GM23338 (cell line): Measurements from ENCODE around the gene SAFB. TPM values are rescaled to one million over a fixed set of nuclear protein-coding genes. Genes with fewer than 3 reads are reported as not detected.

ENCODE experiments used
- ATAC-seq: fragments of 200-7000 bp; cut with Tn5 transposase; 3 replicates; pipeline ENCODE4 v1.9.1; 2020
- DNase-seq: peaks from one replicate; pipeline ENCODE4 v3.0.0-alpha.2; 2015; ENCODE audit warnings: low spot score
- H2AFZ ChIP-seq: fragments of 200-600 bp; sonication (generic); 2 replicates; pipeline ENCODE4 v1.8.0; 2016; ENCODE audit warnings: antibody characterized with exemption, mild to moderate bottlenecking, moderate library complexity
- H3F3A ChIP-seq: fragments of 200-600 bp; sonication (generic); replicated peaks from 2 replicates; pipeline ENCODE4 v1.8.0; 2017; ENCODE audit warnings: antibody characterized with exemption, mixed run types, low read depth
- H3K27ac ChIP-seq: fragments of 200-600 bp; sonication (generic); 2 replicates; pipeline ENCODE4 v1.6.1; 2016; ENCODE audit warnings: low read depth
- H3K27me3 ChIP-seq: fragments of 200-600 bp; sonication (generic); 2 replicates; pipeline ENCODE4 v1.8.0; 2016; ENCODE audit warnings: mild to moderate bottlenecking, mixed run types, moderate library complexity; ENCODE audit not compliant: insufficient read depth
- H3K36me3 ChIP-seq: fragments of 200-600 bp; sonication (generic); 2 replicates; pipeline ENCODE4 v1.8.0; 2016; ENCODE audit warnings: mild to moderate bottlenecking; ENCODE audit not compliant: insufficient read depth
- H3K4me1 ChIP-seq: fragments of 200-600 bp; sonication (generic); 2 replicates; pipeline ENCODE4 v1.8.0; 2016; ENCODE audit warnings: mild to moderate bottlenecking, moderate library complexity; ENCODE audit not compliant: insufficient read depth
- H3K4me2 ChIP-seq: fragments of 200-600 bp; sonication (generic); 2 replicates; pipeline ENCODE4 v1.7.1; 2017; ENCODE audit warnings: mixed run types
- H3K4me3 ChIP-seq: fragments of 200-600 bp; sonication (generic); 2 replicates; pipeline ENCODE4 v1.6.1; 2016; ENCODE audit warnings: mixed run types
- H3K79me2 ChIP-seq: fragments of 200-600 bp; sonication (generic); replicated peaks from 2 replicates; pipeline ENCODE4 v1.8.0; 2017; ENCODE audit warnings: mild to moderate bottlenecking; ENCODE audit not compliant: insufficient read depth
- H3K9me2 ChIP-seq: fragments of 200-600 bp; sonication (generic); 2 replicates; pipeline ENCODE4 v1.8.0; 2017; ENCODE audit not compliant: insufficient read depth
- H4K20me1 ChIP-seq: fragments of 200-600 bp; sonication (generic); replicated peaks from 2 replicates; pipeline ENCODE4 v1.8.0; 2017; ENCODE audit warnings: mild to moderate bottlenecking; ENCODE audit not compliant: insufficient read depth
- H3K27ac Mint-ChIP-seq: 2 replicates; pipeline ENCODE4 v1.8.0; 2020; ENCODE audit warnings: inconsistent platforms, mild to moderate bottlenecking, moderate library complexity, mixed read lengths
- H3K27me3 Mint-ChIP-seq: 3 replicates; pipeline ENCODE4 v1.8.0; 2022; ENCODE audit warnings: low read depth, mild to moderate bottlenecking, moderate library complexity, mixed read lengths, inconsistent platforms; ENCODE audit not compliant: insufficient read depth, poor library complexity
- H3K36me3 Mint-ChIP-seq: 3 replicates; pipeline ENCODE4 v1.8.0; 2021; ENCODE audit warnings: low read depth, mild to moderate bottlenecking, inconsistent platforms, moderate library complexity, mixed read lengths
- H3K4me1 Mint-ChIP-seq: 3 replicates; pipeline ENCODE4 v1.8.0; 2020; ENCODE audit warnings: mild to moderate bottlenecking, inconsistent platforms, mixed read lengths
- H3K4me3 Mint-ChIP-seq: 3 replicates; pipeline ENCODE4 v1.8.0; 2021; ENCODE audit warnings: moderate library complexity, mild to moderate bottlenecking, inconsistent platforms, mixed read lengths
- H3K9me3 Mint-ChIP-seq: 3 replicates; pipeline ENCODE4 v1.8.0; 2020; ENCODE audit warnings: moderate library complexity, mild to moderate bottlenecking, inconsistent platforms, mixed read lengths
- POLR2AphosphoS5 ChIP-seq: IDR thresholded peaks from 2 replicates; pipeline ENCODE4 v1.6.1; 2016; ENCODE audit warnings: antibody characterized with exemption, low read depth
- STAT1 ChIP-seq: IDR thresholded peaks from one replicate; pipeline ENCODE4 v1.6.1; 2016; ENCODE audit warnings: antibody characterized with exemption; ENCODE audit not compliant: unreplicated experiment
- ZNF331 ChIP-seq: fragments of 250-450 bp; sonication (Bioruptor Pico); IDR thresholded peaks from 2 replicates; pipeline ENCODE4 v1.5.0; 2020; ENCODE audit warnings: low read depth, mild to moderate bottlenecking, moderate library complexity
- polyA plus RNA-seq: library from polyadenylated mRNA; unstranded; fragments of >200 nt; fragmentation: Nextera tagmentation; extraction: Ambion mirVana; gene quantifications from 2 replicates; pipeline ENCODE4 v1.2.1, GENCODE V29; 2016
- total RNA-seq: library from RNA; depleted of rRNA; stranded (reverse); fragments of >200 nt; shearing (Covaris generic); gene quantifications from 2 replicates; pipeline ENCODE4 v1.2.3, GENCODE V29; 2014
- TF ChIP-seq, protein P1 (sequence below): fragments of 250-450 bp; sonication (Bioruptor Pico); IDR thresholded peaks from 2 replicates; pipeline ENCODE4 v1.5.0; 2020; ENCODE audit warnings: mild to moderate bottlenecking, moderate library complexity
- TF ChIP-seq, protein P2 (sequence below): IDR thresholded peaks from one replicate; pipeline ENCODE4 v1.6.1; 2018; ENCODE audit warnings: antibody characterized with exemption; ENCODE audit not compliant: unreplicated experiment

SAFB gene
- total and polyA plus RNA-seq, 2 experiments from 2014 or later: 85.2 to 109 TPM

DNA sequence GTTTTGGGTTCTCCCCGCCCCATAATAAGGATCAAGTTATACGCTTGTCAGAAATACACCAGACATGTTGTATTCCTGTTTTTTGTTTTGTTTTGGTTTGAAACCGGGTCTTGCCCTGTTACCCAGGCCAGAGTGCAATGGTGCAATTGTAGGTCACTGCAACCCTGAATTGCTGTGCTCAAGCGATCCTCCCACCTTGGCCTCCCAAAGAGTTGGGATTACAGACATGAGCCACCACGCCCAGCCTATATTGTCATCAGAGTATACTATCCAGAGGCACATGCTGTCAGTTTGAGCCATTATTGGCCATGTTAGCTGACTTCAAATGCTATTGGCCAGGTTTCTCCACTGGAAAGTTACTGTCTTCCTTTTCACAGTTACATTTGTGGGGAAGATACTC lies 9.8 kb downstream of the SAFB start:
- ATAC-seq (no peak), DNase-seq (no peak)
- Histone ChIP-seq H4K20me1 (peaks cover 82% of the 10 kb centered on the region), H3F3A (0 out of 2 replicates have a peak, but pooled peaks cover 12% of the 10 kb centered on the region), H3K36me3 (peaks cover 6% of the 10 kb centered on the region), H3K9me2 (no peaks in the 10 kb centered on the region), H3K4me2 (no peak overlapping the region), H3K27ac (no peak overlapping the region), H3K4me1 (no peaks in the 10 kb centered on the region), H2AFZ (no peak overlapping the region), H3K27me3 (no peaks in the 10 kb centered on the region), H3K79me2 (peaks cover 100% of the 10 kb centered on the region), H3K4me3 (no peak overlapping the region)
- H3K9me3 Mint-ChIP-seq: no peaks in the 10 kb centered on the region
- H3K4me3 Mint-ChIP-seq: no peak overlapping the region
- H3K27me3 Mint-ChIP-seq: peaks cover 1% of the 10 kb centered on the region
- peak overlapping the region; percentile 53; the same call in 1 of the 2 replicates for H3K27ac Mint-ChIP-seq
- H3K4me1 Mint-ChIP-seq: peaks cover 1% of the 10 kb centered on the region; the same call in 2 of the 3 replicates
- H3K36me3 Mint-ChIP-seq: peaks cover 33% of the 10 kb centered on the region
- no peak for TF ChIP-seq POLR2AphosphoS5
- TF ChIP-seq, protein P1, sequence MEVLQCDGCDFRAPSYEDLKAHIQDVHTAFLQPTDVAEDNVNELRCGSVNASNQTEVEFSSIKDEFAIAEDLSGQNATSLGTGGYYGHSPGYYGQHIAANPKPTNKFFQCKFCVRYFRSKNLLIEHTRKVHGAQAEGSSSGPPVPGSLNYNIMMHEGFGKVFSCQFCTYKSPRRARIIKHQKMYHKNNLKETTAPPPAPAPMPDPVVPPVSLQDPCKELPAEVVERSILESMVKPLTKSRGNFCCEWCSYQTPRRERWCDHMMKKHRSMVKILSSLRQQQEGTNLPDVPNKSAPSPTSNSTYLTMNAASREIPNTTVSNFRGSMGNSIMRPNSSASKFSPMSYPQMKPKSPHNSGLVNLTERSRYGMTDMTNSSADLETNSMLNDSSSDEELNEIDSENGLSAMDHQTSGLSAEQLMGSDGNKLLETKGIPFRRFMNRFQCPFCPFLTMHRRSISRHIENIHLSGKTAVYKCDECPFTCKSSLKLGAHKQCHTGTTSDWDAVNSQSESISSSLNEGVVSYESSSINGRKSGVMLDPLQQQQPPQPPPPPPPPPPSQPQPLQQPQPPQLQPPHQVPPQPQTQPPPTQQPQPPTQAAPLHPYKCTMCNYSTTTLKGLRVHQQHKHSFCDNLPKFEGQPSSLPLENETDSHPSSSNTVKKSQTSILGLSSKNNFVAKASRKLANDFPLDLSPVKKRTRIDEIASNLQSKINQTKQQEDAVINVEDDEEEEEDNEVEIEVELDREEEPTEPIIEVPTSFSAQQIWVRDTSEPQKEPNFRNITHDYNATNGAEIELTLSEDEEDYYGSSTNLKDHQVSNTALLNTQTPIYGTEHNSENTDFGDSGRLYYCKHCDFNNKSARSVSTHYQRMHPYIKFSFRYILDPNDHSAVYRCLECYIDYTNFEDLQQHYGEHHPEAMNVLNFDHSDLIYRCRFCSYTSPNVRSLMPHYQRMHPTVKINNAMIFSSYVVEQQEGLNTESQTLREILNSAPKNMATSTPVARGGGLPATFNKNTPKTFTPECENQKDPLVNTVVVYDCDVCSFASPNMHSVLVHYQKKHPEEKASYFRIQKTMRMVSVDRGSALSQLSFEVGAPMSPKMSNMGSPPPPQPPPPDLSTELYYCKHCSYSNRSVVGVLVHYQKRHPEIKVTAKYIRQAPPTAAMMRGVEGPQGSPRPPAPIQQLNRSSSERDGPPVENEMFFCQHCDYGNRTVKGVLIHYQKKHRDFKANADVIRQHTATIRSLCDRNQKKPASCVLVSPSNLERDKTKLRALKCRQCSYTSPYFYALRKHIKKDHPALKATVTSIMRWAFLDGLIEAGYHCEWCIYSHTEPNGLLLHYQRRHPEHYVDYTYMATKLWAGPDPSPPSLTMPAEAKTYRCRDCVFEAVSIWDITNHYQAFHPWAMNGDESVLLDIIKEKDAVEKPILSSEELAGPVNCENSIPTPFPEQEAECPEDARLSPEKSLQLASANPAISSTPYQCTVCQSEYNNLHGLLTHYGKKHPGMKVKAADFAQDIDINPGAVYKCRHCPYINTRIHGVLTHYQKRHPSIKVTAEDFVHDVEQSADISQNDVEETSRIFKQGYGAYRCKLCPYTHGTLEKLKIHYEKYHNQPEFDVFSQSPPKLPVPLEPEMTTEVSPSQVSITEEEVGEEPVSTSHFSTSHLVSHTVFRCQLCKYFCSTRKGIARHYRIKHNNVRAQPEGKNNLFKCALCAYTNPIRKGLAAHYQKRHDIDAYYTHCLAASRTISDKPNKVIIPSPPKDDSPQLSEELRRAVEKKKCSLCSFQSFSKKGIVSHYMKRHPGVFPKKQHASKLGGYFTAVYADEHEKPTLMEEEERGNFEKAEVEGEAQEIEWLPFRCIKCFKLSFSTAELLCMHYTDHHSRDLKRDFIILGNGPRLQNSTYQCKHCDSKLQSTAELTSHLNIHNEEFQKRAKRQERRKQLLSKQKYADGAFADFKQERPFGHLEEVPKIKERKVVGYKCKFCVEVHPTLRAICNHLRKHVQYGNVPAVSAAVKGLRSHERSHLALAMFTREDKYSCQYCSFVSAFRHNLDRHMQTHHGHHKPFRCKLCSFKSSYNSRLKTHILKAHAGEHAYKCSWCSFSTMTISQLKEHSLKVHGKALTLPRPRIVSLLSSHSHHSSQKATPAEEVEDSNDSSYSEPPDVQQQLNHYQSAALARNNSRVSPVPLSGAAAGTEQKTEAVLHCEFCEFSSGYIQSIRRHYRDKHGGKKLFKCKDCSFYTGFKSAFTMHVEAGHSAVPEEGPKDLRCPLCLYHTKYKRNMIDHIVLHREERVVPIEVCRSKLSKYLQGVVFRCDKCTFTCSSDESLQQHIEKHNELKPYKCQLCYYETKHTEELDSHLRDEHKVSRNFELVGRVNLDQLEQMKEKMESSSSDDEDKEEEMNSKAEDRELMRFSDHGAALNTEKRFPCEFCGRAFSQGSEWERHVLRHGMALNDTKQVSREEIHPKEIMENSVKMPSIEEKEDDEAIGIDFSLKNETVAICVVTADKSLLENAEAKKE (CRISPR knock-in tag): no peak
- TF ChIP-seq, protein P2, sequence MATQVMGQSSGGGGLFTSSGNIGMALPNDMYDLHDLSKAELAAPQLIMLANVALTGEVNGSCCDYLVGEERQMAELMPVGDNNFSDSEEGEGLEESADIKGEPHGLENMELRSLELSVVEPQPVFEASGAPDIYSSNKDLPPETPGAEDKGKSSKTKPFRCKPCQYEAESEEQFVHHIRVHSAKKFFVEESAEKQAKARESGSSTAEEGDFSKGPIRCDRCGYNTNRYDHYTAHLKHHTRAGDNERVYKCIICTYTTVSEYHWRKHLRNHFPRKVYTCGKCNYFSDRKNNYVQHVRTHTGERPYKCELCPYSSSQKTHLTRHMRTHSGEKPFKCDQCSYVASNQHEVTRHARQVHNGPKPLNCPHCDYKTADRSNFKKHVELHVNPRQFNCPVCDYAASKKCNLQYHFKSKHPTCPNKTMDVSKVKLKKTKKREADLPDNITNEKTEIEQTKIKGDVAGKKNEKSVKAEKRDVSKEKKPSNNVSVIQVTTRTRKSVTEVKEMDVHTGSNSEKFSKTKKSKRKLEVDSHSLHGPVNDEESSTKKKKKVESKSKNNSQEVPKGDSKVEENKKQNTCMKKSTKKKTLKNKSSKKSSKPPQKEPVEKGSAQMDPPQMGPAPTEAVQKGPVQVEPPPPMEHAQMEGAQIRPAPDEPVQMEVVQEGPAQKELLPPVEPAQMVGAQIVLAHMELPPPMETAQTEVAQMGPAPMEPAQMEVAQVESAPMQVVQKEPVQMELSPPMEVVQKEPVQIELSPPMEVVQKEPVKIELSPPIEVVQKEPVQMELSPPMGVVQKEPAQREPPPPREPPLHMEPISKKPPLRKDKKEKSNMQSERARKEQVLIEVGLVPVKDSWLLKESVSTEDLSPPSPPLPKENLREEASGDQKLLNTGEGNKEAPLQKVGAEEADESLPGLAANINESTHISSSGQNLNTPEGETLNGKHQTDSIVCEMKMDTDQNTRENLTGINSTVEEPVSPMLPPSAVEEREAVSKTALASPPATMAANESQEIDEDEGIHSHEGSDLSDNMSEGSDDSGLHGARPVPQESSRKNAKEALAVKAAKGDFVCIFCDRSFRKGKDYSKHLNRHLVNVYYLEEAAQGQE: no peak
- no peak for TF ChIP-seq ZNF331 (CRISPR knock-in tag)
- no peak for TF ChIP-seq STAT1
